Testis (tissue), 3 donors: ENCODE measurements around the gene TGFBR3. TPM values are rescaled to one million over a fixed set of nuclear protein-coding genes. Genes with fewer than 3 reads are reported as not detected.

ENCODE experiments used
- DNase-seq: peaks from one replicate; pipeline ENCODE4 v3.0.0-alpha.2; 2019
- H3K27ac ChIP-seq, 2 donors: fragments of 200-600 bp; sonication (generic); one replicate each; pipeline ENCODE4 v1.5.1; 2019
- H3K27me3 ChIP-seq: fragments of 200-600 bp; sonication (generic); one replicate; pipeline ENCODE4 v1.5.1; 2019
- H3K36me3 ChIP-seq: fragments of 200-600 bp; sonication (generic); one replicate; pipeline ENCODE4 v1.5.1; 2017; ENCODE audit warnings: low read depth; ENCODE audit errors: missing control alignments
- H3K4me1 ChIP-seq: fragments of 200-600 bp; sonication (generic); one replicate; pipeline ENCODE4 v1.5.1; 2019
- H3K4me3 ChIP-seq, 2 donors: fragments of 200-600 bp; sonication (generic); one replicate each; pipeline ENCODE4 v1.5.1; 2017 to 2019
- H3K9me3 ChIP-seq: fragments of 200-600 bp; sonication (generic); one replicate; pipeline ENCODE4 v1.5.1; 2017
- POLR2A ChIP-seq: fragments of 450-650 bp; IDR thresholded peaks from one replicate; pipeline ENCODE4 v1.6.1; 2017; ENCODE audit warnings: antibody characterized with exemption, mild to moderate bottlenecking, moderate library complexity
- WGBS, 2 donors: methylation state at CpG; one replicate each; pipeline ENCODE4 v1.1.5; 2018; 5-methylcytosine and 5-hydroxymethylcytosine counted together
- intact Hi-C: fragments of 100-400 bp; cut with DNase I; formaldehyde crosslinking; loops from one replicate; pipeline ENCODE4 v1.15.1; 2023; ENCODE audit warnings: low total_unique reads
- polyA plus RNA-seq: library from polyadenylated mRNA; stranded (reverse); fragments of 350-450 nt; fragmentation: Illumina TruSeq; extraction: RNeasy Lipid Tissue Mini Kit (QIAGEN cat#74804); gene quantifications from one replicate; pipeline ENCODE4 v1.2.3, GENCODE V29; 2014; ENCODE audit warnings: low read depth, low replicate concordance; ENCODE audit not compliant: insufficient read depth
- total RNA-seq, 2 donors: library from RNA; depleted of rRNA; stranded (reverse); fragments of >200 nt; gene quantifications; one replicate each; pipeline ENCODE4 v1.2.3, GENCODE V29; 2016
- TF ChIP-seq, protein P1 (sequence below), 3 experiments: fragments of 450-650 bp in 2 of 3; fragments of 200-600 bp in 1 of 3; sonication (generic) in 1 of 3; IDR thresholded peaks; one replicate each; pipeline ENCODE4 v1.5.1; 2016 to 2019; ENCODE audit warnings: antibody characterized with exemption in 3 of 3, mild to moderate bottlenecking in 2 of 3, moderate library complexity in 1 of 3

The TGFBR3 gene
- total and polyA plus RNA-seq, 3 donors from 2014 or later, result 24.0 to 37.2 (median 34.7) TPM

DNA sequence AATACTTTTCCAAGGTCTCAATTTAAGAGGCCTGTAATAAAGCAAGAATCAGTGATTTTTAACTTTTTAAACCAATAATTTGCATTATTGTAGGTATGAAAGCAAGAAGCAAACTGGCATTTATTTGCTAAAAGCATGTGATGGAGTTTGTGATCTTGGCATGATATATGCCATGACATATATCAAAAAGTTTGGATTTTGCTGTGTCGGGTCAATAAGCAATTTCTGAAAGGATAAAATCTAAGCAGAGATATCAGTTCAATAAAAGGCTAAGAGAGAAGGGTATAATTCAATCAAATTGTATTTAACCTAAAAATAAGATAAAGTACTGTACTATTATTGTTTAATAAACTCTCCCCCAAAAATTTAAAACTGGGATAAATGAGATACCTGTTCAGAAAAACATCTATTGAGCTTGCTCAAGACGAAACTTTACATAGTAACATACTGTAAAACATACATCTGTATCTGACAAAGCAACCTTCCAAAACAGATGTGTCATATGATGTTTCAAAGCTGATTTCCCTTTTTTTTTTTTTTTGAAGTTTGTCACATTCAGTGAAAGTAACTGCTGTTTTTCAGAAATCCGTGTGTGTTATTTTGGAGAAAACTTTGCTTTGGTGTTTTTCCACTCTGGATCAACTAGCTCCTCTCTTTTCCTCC is 74.5 kb downstream of the TGFBR3 start:
- no peaks in the 10 kb centered on the region for H3K36me3 ChIP-seq
- intact Hi-C loops, result no loop called here
- no peak overlapping the region for H3K4me3 ChIP-seq
- H3K27me3 ChIP-seq, result no peaks in the 10 kb centered on the region
- H3K9me3 ChIP-seq, result no peaks in the 10 kb centered on the region
- H3K27ac ChIP-seq, result no peak overlapping the region
- 68 to 69% methylated on average over 3 of the region's 3 CpGs for WGBS, 2 donors
- TF ChIP-seq, protein P1, sequence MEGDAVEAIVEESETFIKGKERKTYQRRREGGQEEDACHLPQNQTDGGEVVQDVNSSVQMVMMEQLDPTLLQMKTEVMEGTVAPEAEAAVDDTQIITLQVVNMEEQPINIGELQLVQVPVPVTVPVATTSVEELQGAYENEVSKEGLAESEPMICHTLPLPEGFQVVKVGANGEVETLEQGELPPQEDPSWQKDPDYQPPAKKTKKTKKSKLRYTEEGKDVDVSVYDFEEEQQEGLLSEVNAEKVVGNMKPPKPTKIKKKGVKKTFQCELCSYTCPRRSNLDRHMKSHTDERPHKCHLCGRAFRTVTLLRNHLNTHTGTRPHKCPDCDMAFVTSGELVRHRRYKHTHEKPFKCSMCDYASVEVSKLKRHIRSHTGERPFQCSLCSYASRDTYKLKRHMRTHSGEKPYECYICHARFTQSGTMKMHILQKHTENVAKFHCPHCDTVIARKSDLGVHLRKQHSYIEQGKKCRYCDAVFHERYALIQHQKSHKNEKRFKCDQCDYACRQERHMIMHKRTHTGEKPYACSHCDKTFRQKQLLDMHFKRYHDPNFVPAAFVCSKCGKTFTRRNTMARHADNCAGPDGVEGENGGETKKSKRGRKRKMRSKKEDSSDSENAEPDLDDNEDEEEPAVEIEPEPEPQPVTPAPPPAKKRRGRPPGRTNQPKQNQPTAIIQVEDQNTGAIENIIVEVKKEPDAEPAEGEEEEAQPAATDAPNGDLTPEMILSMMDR (IDR thresholded peaks at IDR 0.05), result no peak
- TF ChIP-seq POLR2A, result no peak
- no peak for DNase-seq
- H3K4me1 ChIP-seq, result peaks cover 20% of the 10 kb centered on the region

DNA sequence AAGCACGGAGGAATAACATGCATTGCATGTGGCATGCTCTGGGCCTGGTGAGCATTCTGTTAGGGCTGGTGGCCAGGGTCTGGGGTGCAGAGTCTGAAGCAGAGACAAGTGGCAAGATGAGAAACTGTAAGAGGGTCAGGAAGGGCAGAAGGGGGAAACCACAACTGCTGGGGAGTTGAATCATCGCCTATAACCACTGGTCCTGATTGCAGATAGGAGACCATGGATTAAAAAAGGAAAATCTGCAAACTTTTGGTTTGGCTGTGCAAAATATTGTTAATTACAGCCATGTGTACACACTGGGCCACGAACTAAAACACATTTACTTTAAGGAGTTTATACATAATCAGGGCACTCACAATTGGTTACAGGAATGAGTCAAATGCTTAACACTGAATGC is 76.6 kb downstream of the TGFBR3 start:
- Histone ChIP-seq H3K27me3 (no peaks in the 10 kb centered on the region), H3K9me3 (no peaks in the 10 kb centered on the region), H3K4me3 (no peak overlapping the region), H3K4me1 (peaks cover 35% of the 10 kb centered on the region), H3K36me3 (no peaks in the 10 kb centered on the region), H3K27ac (no peak overlapping the region)
- intact Hi-C loops, result no loop called here
- no peak for TF ChIP-seq POLR2A
- TF ChIP-seq, protein P1 (IDR thresholded peaks at IDR 0.05), result no peak
- WGBS, 2 donors, result 77 to 84% methylated on average over 3 of the region's 3 CpGs
- no peak for DNase-seq

DNA sequence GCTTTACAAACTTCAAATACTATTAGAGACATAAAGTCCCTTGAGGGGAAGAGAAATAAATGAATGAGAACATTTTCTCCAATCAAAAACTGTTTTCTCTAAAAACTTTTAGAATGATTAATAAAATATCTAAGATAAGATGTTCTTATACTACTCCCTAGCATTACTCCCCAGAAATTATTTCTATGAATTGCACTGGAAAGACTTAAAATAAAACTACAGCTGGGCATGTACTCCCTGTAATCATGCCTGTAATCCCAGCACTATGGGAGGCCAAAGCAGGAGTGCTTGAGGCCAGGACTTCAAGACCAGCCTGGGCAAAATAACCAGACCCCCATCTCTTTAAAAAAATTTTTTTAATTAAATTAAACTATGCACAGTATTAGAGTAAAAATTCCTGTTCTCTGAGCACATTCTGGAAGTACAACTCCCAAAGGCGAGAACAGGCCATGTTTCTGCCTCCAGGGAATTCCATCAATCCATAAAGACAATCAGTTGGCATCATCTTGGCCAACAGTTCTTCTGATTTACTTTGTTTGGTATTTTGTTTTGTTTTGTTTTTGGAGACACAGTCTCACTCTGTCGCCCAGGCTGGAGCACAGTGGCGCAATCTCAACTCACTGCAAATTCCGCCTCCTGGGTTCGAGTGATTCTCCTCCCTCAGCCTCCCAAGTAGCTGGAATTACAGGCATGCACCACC is 77.9 kb downstream of the TGFBR3 start:
- H3K27ac ChIP-seq, result no peak overlapping the region
- no peaks in the 10 kb centered on the region for H3K27me3 ChIP-seq
- no peak for TF ChIP-seq POLR2A
- TF ChIP-seq, protein P1 (IDR thresholded peaks at IDR 0.05), result no peak
- no peak overlapping the region for H3K4me3 ChIP-seq
- H3K4me1 ChIP-seq, result peaks cover 41% of the 10 kb centered on the region
- H3K36me3 ChIP-seq, result no peaks in the 10 kb centered on the region
- no peak for DNase-seq
- 89 to 97% methylated on average over 5 of the region's 5 CpGs for WGBS, 2 donors
- intact Hi-C loops, result no loop called here
- H3K9me3 ChIP-seq, result no peaks in the 10 kb centered on the region

DNA sequence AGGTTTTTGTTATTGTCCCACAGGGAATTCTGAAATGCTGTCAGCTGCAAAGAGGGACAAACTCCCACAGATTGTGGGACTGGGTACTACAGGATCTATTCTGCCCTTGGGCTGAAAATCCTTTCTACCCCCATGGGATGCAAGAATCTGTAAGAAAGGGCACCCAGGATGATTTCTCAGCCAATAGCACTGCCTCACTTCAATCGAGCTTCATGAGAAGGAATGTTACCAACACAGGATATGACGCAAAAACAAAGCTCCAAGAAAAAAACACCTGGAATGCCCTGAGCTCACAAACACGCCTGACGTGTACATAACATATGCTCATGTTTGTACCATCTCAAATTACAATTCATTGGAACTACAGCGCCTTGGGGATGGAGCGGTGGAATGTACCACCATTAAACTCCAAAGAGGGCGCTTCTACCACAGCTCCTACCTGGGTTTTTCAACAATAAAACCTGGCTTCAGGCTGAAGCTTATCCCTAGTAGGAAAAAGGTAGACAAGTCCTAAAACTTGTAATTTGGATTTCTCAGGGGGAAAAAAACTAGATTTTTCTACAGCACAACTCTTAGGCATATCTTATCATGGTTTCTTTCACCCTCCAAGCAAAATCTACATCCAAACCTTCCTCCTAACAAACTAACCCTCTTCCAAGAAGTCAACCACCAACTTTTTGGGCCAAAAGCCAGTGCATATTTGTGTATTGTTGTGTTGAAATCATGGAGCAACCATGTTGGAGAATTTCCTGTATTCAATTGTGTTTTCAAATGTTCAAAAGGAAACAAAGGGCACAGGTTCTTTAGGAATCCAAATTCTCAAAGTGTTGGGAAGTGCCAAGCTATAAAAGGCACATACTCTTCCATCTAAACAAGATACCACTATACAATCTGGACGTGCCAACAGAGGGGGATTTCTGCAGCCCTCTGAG is 78.9 kb downstream of the TGFBR3 start:
- no peak for DNase-seq

More for the DNA sequence above, 78.9 kb downstream of the TGFBR3 start:
- no peaks in the 10 kb centered on the region for H3K9me3 ChIP-seq
- H3K36me3 ChIP-seq, result no peaks in the 10 kb centered on the region
- peaks cover 48% of the 10 kb centered on the region for H3K4me1 ChIP-seq
- H3K27ac ChIP-seq, result no peak overlapping the region
- no peak overlapping the region for H3K4me3 ChIP-seq
- intact Hi-C loops, result no loop called here
- H3K27me3 ChIP-seq, result no peaks in the 10 kb centered on the region
- WGBS, 2 donors, result 80 to 86% methylated on average over 8 of the region's 8 CpGs
- TF ChIP-seq, protein P1 (IDR thresholded peaks at IDR 0.05), result no peak
- no peak for TF ChIP-seq POLR2A
